Left lung (tissue), 10 donors: ENCODE measurements around the gene OTOF. TPM values are rescaled to one million over a fixed set of nuclear protein-coding genes. Genes with fewer than 3 reads are reported as not detected.

Experiments used
- ATAC-seq: fragments of 200-7000 bp; cut with Tn5 transposase; one replicate; pipeline ENCODE4 v1.9.1; 2020; ENCODE audit warnings: moderate library complexity
- DNase-seq, 4 donors: peaks; one replicate each; pipeline ENCODE4 v3.0.0-alpha.2; 2013 to 2020
- H3K27ac ChIP-seq, 2 donors: fragments of 200-600 bp; sonication (generic) in 1 of 2; one replicate each; pipeline versions ENCODE4 v1.5.0 to v1.8.0; 2020 to 2021
- H3K27me3 ChIP-seq, 2 donors: fragments of 200-600 bp; sonication (generic) in 1 of 2; one replicate each; pipeline versions ENCODE4 v1.5.0 to v1.8.0; 2020 to 2021
- H3K36me3 ChIP-seq, 2 donors: fragments of 200-600 bp; sonication (generic) in 1 of 2; one replicate each; pipeline versions ENCODE4 v1.5.0 to v1.8.0; 2020 to 2021
- H3K4me1 ChIP-seq, 2 donors: fragments of 200-600 bp; one replicate each; pipeline ENCODE4 v1.8.0; 2021
- H3K4me3 ChIP-seq, 2 donors: fragments of 200-600 bp; sonication (generic) in 1 of 2; one replicate each; pipeline versions ENCODE4 v1.5.0 to v1.8.0; 2020 to 2021; ENCODE audit warnings: mild to moderate bottlenecking in 1 of 2
- H3K9me3 ChIP-seq, 2 donors: fragments of 200-600 bp; sonication (generic) in 1 of 2; one replicate each; pipeline versions ENCODE4 v1.5.0 to v1.8.0; 2020 to 2021
- intact Hi-C, 2 donors: fragments of 100-400 bp; cut with DNase I; formaldehyde crosslinking; loops; one replicate each; pipeline versions ENCODE4 v1.11.2 to v1.14.2; 2022
- polyA plus RNA-seq, 6 donors: library from polyadenylated mRNA; unstranded; fragments of 120-200 nt; gene quantifications; one replicate each; pipeline ENCODE4 v1.2.1, GENCODE V29; 2013; ENCODE audit not compliant: insufficient read length in 6 of 6
- total RNA-seq, 2 donors: library from RNA; stranded (reverse); fragmentation: NEBNext Ultra II Directional; extraction: Animal tissue kit (Norgen Biotek cat#: 25700); gene quantifications; one replicate each; pipeline ENCODE4 v1.2.1, GENCODE V29; 2021
- TF ChIP-seq, protein P1 (sequence below), 2 donors: fragments of 200-600 bp; sonication (generic) in 1 of 2; IDR thresholded peaks; one replicate each; pipeline versions ENCODE4 v1.5.0 to v1.8.0; 2021; ENCODE audit warnings: antibody characterized with exemption in 2 of 2
- donor health status: DM: no; HTN: yes; CAD: no.
- donor health status: DM: no; HTN: no; CAD: no.

Gene OTOF
- total and polyA plus RNA-seq, 8 donors = 0.03 to 0.20 (median 0.10) TPM; not detected in 1

DNA sequence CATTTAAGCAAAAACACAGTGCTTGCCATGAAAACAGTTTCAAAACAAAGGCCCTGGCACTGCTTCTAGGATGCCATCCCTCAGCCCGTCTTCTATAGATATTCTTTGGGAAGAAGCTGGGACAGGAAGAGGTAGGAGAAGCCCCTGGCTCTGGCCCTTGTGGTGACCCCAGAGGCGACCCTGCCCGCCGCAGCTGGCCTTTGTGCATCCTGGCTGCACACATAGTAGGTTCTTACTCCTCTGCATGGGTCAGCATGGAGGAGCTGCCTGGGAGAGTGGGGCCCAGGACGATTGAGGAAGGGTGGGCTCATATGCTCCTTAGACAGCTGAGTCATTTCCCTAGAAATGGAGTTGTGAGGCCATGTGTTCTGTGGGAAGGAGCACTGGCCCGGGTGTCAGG is 44.4 kb upstream of the OTOF start:
- no peaks in the 10 kb centered on the region for H3K4me1 ChIP-seq
- intact Hi-C loops = no loop called here
- H3K27me3 ChIP-seq = peaks cover 0 to 22% of the 10 kb centered on the region in 2 donors
- ATAC-seq = no peak
- DNase-seq = no peak
- no peaks in the 10 kb centered on the region for H3K36me3 ChIP-seq
- H3K4me3 ChIP-seq = no peak overlapping the region
- TF ChIP-seq, protein P1, sequence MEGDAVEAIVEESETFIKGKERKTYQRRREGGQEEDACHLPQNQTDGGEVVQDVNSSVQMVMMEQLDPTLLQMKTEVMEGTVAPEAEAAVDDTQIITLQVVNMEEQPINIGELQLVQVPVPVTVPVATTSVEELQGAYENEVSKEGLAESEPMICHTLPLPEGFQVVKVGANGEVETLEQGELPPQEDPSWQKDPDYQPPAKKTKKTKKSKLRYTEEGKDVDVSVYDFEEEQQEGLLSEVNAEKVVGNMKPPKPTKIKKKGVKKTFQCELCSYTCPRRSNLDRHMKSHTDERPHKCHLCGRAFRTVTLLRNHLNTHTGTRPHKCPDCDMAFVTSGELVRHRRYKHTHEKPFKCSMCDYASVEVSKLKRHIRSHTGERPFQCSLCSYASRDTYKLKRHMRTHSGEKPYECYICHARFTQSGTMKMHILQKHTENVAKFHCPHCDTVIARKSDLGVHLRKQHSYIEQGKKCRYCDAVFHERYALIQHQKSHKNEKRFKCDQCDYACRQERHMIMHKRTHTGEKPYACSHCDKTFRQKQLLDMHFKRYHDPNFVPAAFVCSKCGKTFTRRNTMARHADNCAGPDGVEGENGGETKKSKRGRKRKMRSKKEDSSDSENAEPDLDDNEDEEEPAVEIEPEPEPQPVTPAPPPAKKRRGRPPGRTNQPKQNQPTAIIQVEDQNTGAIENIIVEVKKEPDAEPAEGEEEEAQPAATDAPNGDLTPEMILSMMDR (IDR thresholded peaks at IDR 0.05) = no peak
- H3K27ac ChIP-seq = no peak overlapping the region
- H3K9me3 ChIP-seq = no peaks in the 10 kb centered on the region

DNA sequence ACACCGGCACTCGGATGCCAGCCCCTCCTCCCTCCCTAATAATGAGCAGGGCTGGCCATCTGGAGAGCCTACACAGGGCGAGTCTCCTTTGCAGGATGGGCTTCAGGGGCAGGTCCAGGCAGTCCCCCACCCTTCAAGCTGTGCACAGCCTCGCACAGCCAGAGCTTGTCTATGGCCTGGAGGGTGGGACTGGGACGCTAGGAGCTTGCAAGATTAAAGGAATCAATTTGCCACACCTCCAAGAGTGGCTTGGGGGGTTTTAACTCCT is 43.9 kb upstream of the OTOF start:
- Histone ChIP-seq H3K36me3 (no peaks in the 10 kb centered on the region), H3K27ac (no peak overlapping the region), H3K4me3 (no peak overlapping the region), H3K27me3 (peaks cover 0 to 22% of the 10 kb centered on the region in 2 donors), H3K9me3 (no peaks in the 10 kb centered on the region), H3K4me1 (no peaks in the 10 kb centered on the region)
- ATAC-seq (no peak), DNase-seq (peak in 1 of 4 donors; percentile 9)
- TF ChIP-seq, protein P1 (IDR thresholded peaks at IDR 0.05) = no peak
- intact Hi-C loops = no loop called here

DNA sequence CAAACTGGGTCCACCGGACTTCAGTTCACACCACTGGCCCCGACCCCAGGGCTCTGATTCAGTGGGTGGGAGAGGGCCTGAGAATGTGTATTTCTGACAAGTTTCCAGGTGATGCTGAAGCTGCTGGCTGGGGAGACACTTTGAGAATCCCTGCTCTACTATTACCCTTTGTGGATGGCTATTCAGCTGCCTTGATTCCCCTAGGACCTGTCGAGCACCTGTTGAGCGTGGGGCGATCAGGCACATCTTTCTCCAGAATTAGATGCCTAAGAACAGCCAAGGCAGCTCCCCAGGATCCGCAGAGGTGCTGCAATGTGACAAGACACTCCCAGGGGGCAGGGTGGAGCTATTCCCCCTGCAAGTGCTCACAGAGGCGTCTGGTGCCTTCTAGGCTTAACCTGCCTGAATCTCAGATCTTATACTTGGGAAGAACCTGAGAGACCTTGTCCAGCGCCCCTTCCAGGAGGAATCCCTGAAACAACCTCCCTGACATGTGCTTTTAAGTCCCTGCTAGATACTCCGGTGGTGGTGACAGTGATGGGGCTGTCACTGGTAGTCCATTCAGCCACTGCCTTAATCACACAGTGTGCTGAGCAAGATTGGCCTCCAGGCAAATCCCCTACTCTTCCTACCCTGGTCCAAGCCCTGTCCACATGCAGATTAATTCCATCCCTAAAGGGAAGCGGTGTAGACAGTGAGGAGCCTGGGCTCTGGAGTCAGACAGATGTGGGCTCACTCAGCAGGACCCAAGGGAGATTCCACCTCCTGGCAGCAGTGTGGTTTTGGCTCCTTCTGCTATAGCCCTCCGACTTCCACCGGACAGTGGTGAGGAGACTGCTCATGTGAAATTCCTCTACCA is 43.4 kb upstream of the OTOF start:
- no peaks in the 10 kb centered on the region for H3K9me3 ChIP-seq
- H3K27ac ChIP-seq = no peak overlapping the region
- H3K4me1 ChIP-seq = no peaks in the 10 kb centered on the region
- TF ChIP-seq, protein P1 (IDR thresholded peaks at IDR 0.05) = no peak
- DNase-seq (peak in 1 of 4 donors; percentile 15), ATAC-seq (no peak)
- no peak overlapping the region for H3K4me3 ChIP-seq
- H3K27me3 ChIP-seq = peaks cover 0 to 22% of the 10 kb centered on the region in 2 donors
- no peaks in the 10 kb centered on the region for H3K36me3 ChIP-seq
- intact Hi-C loops = no loop called here

DNA sequence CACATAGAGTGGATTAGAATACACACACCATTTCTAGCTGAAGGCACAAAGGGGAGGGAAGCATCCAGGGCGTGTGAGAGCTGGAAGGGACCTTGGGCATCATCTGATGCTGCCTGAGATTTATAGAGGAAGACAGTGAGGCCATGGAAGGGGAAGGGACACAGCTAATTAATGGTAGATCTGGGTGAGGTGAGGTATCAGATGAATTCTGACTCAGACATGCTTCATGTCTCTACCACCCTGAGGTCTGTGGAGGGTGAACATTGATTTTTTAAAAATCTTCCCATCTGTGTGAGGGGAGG is 42.2 kb upstream of the OTOF start:
- H3K27me3 ChIP-seq = peaks cover 0 to 22% of the 10 kb centered on the region in 2 donors
- intact Hi-C loops = no loop called here
- no peaks in the 10 kb centered on the region for H3K4me1 ChIP-seq
- no peaks in the 10 kb centered on the region for H3K9me3 ChIP-seq
- TF ChIP-seq, protein P1 (IDR thresholded peaks at IDR 0.05) = no peak
- DNase-seq (no peak), ATAC-seq (no peak)
- no peaks in the 10 kb centered on the region for H3K36me3 ChIP-seq
- no peak overlapping the region for H3K4me3 ChIP-seq
- no peak overlapping the region for H3K27ac ChIP-seq

DNA sequence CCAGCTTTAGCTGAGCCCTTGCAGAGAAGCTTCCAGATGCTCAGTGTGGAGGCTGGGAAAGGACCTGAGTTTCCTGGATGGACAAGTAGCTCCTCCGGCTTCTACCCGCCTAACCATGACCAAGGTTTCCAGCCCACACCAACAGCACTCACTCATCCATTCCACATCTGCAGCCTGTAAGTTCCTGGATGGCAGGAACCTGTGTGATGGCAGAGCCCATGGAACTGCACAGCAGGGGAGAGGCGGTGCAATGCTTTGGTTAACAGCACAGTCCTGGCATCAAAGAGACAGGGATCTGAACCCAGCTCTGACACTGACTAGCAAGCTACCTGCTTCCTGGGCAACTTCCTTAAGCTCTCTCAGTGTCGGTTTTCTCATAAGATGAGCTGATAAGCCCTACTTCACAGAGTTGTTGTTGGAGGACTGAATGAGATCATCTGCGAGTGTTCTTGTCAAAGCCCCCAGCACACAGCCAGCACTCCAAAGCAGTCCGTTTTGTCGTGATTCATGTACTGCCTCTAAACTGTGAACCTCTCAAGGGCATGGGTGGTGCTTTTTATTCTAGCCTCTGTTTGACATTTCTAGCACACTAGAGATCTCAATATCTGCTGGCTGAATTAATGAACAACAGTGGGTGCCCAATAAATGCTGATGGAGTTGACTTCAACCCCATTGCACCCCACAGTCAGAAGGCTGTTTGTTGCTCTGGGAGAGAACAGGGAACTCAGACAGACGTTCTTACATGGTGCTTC is 41.6 kb upstream of the OTOF start:
- intact Hi-C loops = no loop called here
- Histone ChIP-seq H3K27me3 (peaks cover 0 to 22% of the 10 kb centered on the region in 2 donors), H3K4me1 (no peaks in the 10 kb centered on the region), H3K9me3 (no peaks in the 10 kb centered on the region), H3K36me3 (no peaks in the 10 kb centered on the region), H3K4me3 (no peak overlapping the region), H3K27ac (no peak overlapping the region)
- ATAC-seq (no peak), DNase-seq (no peak)
- TF ChIP-seq, protein P1 (IDR thresholded peaks at IDR 0.05) = no peak
